ENCODE results near the gene SLC25A1.

SLC25A1 gene

DNA sequence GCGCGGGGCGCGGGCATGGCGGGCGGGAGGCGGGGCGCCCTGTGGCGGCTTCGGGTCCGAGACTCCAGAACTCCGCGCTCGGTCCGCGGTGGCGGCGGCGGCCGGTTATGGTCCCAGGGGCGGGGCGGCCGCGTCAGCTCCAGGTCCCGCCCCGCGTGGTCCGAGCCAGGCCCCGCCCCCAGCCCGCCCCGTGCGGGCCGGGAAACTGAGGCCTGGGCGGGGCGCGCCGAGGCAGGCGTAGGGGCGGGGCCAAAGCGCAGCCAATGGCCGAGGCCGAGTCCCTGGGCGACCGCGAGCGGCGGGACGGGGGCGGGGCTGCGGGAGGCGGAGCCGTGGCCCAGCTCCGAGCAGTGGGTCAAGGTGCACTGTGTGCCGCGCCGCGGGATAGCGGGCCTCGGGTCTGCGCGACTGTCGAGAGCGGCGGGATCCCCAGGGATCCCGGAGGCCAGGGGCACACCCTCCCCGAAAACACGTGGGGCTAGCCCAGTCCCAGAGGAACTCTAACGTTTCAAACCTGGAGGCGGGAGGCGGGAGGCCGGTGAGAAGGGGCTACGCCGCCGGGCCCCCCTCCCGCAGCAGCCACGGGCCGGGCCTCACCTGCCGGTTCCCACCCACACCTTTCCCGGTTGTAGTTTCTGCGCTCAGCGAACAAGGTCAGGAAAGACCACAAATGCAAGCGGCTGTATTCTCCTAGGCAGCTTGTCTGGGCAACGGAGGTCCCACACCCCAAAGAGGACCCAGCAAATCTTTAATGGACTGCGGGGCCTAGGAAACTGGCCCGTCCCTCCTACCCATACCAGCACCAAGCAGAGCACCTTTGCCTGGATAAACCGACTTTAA lies at the start of gene SLC25A1:
Gene SLC25A1 (minus strand): TSS at position 80 of the 840 bp plus-strand sequence. CDS start 63 bp downstream, at position 17.
- peak; percentile 61 for DNase-seq (ENCODE audit: low read depth, low spot score)

DNA sequence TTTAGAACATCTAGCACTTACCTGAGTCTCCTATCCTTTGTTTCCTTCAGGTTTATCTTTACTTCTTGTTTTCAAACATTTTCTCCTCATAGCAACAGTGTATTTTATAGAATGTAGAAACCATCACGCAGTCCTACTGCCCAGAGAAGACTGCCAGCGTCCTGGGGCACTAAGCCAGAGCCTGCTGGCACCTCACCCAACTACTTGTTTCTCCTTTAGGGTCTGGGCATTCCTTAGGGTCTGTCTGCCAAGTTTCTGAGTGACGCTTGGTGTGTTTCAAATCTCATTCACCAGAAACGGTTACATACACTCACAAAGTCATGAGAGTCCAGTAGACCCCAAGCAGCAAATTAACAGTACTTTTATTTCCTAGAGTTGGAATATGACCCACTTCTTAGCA lies 49.6 kb upstream of the SLC25A1 start:
- DNase-seq (ENCODE audit: low read depth, low spot score): no peak

DNA sequence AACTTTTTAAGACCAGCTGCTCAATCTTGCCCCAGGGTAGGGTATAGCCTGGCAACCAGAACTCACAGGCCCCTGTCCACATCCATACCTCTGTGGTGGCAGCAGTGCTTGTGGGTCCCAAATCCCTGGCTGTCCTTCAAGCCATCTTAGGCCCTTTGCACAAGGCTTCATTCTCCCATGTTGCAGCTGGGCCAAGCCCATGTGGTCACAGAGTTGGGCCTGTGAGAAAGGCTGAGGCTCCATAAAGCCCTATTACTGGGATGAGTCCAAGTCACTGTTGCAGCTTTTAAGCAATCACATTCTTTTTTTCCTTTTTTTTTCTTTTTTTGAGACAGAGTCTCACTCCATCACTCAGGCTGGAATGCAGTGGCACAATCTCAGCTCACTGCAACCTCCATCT lies 47.9 kb upstream of the SLC25A1 start:
- DNase-seq (ENCODE audit: low read depth, low spot score): no peak

DNA sequence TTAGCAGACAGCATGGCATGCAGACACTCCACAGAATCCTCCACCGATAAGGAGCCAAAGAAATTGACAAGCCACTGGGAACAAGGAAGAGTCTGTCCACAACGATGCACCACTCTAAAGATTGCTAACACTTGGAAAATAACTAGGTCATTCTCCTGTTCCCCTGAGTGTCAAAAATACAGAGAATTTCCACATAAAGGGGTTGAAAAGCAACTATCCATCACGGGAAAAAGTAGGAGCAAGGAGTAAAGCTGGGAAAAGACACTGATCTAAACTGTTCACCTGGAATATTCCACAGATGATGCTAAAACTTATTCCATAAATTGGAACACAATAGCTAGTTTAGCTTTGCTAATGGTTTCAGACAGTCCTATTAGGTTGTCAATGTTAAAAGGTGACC lies 47.0 kb upstream of the SLC25A1 start:
- DNase-seq (ENCODE audit: low read depth, low spot score): no peak

DNA sequence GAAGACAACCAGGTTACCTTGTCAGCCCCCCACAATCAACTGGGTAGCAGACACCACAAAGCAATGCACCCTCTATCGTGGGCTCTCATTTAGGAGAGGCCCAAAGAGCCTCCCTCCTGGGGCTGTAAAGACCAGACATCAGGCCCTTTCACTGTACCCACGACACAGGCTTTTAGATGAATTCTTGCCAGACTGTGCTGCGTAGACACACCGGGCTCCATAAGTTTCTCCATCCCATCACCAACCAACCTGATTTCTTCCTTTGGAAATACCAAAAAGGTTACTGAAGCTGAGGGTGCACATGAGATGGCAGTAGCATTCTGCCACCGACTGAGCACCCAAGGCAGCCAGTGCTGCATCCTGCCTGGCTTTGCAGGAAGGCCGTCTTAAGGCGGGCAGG lies 46.4 kb upstream of the SLC25A1 start:
- DNase-seq (ENCODE audit: low read depth, low spot score): no peak

DNA sequence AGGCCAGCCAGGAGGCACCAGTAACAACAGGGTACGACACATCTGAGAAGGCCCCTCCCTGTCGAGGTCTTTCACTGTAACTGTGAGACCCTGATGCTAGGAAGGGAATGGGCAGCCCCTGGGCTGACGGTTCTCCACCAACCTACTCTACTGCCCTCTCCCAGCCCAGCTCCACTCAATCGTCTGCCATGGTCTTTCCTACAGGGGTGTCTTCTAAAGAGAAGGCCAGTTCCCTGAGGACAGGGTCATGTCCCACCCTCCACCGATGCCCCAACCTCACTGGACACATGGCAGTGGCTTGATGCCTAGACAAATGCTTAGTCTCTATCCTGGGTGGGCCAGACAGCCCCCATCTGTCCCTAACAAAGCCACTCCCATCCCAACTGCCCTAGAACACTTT lies 46.0 kb upstream of the SLC25A1 start:
- no peak for DNase-seq (ENCODE audit: low read depth, low spot score)

DNA sequence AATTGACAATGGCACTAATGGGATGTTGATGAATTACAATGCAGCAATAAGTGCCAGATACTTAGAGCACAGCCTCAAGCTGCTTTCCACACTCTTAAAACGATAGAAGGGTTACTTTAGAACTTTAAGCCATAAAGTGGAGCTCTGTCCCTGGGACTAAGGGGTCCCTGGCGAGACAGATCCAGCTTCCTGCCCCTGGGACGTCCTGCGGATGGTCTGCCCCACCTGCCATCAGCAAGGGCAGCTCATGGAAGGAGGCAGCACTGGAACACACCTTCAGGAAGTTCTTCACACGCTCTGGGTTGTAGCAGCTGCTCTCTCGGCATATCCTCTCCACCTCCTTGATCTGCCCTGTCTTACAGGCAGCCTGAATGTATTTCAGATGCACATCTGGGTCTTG lies 45.1 kb upstream of the SLC25A1 start:
- DNase-seq (ENCODE audit: low read depth, low spot score): no peak

DNA sequence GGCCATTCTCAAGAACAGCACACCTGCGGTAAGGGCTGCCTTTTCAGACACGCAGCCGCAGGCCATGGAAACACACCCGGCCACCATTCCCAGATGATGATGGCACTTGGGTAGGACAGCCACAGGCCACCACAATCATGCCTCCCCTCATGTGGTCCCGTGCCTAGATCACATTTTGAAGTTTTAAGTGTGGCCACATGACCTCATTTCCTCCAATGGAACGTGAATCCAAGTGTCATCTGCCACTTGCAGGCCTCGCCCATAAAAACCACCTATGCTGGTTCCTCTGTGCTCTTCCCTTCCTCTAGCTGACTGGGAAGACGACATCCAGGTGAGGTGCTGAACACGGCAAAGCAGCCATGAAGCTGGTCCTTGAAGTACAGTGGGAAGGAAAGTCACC lies 44.6 kb upstream of the SLC25A1 start:
- DNase-seq (ENCODE audit: low read depth, low spot score): no peak

DNA sequence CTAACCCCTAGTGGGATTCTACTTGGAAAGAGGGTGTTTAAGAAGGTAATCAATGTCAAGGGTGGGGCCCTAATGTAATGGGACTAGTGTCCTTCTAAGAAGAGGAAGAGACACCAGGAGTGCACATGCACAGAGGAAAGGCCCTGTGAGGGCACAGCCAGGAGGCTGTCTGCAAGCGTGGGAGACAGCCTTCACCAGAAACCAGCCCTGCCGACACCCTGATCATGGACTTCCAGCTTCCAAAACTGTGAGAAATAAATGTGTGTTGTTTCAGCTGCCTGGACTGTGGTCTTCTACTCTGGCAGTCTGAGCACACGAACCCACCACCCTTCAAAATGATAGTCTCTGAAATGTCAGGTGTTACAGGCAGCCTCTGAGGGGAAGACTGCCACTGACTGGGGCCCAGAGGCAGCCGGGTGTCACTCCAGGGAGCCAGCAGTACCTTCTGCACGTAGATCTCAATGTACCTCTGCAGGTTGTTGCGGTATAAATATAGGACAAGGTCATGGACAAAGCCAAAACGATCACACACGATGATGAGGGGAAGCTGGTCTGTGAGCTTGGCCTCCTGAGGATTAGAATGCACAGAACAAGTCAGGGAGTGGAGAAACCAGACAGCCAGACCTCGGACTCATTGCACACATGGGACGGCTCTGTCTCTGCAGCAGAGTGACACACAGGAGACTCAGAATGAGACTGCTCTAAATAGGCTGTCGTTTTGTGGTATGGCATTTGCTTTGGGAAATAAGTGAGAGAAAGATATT lies 43.9 kb upstream of the SLC25A1 start:
- no peak for DNase-seq (ENCODE audit: low read depth, low spot score)

DNA sequence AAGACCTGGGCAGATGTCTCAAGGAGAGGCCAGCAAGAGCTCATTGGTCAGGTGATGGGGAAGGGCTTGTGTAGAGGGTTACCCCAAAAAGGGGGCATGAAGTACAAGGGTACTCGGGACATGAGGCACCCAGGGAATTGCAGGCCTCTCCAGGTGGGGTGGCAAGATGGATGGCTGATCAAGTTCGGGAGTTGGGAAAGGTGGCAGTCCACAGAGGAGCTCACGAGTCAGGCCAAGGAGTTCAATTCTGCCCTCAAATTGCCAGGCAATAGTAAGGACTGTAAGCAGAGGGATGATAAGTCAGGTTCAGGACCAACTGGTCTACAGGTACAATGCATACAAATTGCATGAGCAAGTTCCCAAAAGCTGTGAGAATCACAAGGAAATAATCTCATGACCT lies 42.3 kb upstream of the SLC25A1 start:
- DNase-seq (ENCODE audit: low read depth, low spot score): no peak

DNA sequence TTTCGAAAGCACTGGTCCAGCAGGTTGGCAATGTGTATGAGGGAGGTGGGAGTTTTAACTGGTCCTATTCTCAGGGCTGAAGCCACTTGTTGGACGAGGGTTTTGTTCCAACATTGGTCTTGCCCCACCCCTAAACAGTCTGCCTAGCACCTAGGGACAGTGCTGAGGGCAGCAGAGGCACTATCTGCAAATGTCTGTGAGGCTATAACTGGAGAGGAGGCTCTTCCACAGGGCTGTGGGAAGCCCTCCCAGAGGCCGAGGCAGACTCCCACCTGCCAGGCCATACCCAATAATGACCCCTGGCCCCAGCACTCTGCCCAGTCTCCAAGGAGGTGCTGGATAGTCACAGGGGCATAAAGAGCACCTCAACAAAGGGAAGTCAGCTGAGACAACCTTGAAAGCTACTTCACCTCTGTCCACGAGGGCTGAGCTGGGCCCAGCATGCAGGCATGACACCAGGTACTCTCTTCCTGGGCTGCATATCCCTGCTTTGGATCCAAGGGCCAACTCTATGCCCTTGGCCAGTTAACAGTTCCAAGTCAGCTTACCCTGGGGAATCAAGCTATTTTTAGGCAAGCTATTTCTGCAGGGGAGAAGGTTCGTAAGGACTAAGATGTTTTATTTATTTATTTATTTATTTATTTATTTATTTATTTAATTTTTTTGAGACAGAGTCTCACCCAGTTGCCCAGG lies 40.2 kb upstream of the SLC25A1 start:
- no peak for DNase-seq (ENCODE audit: low read depth, low spot score)

DNA sequence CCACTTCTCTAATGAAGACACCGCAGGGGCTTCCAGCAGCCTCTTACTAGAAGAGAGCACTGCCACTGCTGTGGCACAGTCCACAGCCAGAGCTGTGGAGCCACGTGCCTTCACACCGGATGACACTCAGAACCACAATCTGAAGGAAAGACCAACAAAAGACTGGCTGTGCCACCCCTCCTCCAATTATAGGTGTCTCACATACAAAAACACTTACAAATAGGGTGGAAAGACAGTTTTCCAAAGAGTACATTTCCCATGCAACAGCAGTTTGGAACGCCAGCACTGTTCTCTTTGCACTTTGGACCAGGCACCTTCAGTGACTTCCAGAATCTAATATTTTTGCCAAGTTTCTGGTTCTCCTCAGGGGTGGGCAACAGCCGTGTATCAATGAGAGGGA lies 38.0 kb upstream of the SLC25A1 start:
- DNase-seq (ENCODE audit: low read depth, low spot score): no peak

DNA sequence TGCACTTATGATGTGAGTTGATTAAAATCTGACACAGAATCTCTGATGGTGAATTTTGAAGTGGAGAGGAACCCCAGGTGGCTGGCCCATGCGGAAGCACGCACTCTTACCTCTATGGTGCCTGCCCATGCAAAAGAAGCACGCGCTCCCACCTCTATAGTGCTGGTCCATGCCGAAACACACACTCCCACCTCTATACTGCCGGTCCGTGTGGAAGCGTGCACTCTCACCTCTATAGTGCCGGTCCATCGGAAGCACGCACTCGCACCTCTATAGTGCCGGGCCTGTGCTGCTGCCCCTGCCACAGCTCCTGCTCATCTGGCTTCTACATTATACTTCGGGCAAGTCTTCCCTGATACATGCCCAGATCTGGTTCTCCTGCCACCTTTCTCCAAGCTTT lies 36.8 kb upstream of the SLC25A1 start:
- DNase-seq (ENCODE audit: low read depth, low spot score): no peak

DNA sequence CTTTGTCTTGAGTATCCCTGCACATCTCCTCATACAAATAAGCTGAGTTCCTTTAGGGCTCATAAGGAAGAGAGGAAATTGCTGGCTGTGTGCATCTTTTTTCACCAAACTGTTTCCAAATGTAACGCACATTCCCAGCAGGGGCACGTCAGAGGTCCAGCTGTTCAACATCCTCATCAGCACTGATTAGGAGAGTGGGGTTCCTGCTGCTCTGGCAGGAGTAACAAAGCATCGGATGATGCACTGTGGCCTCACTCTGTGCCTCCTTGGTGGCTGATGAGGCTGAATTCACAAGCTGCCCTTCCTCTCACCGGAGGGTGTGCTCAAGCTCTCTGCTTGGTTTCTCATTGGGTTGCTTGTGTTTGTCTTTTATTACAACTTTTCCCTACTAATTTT lies 35.5 kb upstream of the SLC25A1 start:
- no peak for DNase-seq (ENCODE audit: low read depth, low spot score)

DNA sequence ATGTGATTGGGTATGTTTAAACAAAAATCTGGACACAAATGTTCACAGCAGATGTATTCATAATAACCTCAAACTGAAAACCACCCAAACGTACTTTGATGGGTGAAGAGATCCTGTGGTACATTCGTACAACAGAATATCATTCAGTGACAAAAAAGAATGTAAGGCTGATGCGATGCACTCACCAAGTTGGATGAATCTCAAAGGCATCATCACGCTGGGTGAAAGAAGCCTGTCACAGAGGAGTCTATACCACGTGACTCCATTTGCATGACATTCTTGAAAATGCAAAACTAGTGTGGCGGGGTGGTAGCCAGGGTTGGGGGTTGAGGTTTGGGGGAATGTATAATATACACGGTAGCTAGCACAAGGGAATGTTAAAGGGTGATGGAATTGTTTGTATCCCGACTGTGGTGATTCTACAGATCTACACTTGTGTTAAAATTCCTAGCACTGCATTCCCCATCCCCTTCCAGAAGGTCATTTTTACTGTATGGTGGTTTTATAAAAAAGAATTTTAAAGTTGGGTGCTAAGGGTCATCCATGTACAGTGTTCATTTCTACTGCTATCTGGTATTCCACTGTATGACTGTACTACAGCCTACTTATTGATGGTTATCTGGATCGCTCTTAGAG lies 35.0 kb upstream of the SLC25A1 start:
- DNase-seq (ENCODE audit: low read depth, low spot score): no peak

DNA sequence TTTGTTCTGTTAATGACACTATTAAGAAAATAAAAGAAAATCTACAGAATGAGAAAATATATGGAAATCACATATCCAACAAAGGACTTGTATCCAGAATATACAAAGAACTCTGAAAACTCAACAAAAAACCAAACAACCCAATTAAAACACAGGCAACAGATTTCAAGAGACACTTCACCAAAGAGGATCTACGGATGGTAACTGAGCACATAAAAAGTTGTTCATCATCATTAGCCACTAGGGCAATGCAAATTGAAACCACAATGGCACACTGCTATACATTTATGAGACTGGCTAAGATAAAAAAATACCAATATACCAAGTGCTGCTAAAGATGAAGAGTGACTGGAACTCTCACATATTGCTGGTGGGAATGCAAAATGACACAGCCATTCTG lies 34.5 kb upstream of the SLC25A1 start:
- no peak for DNase-seq (ENCODE audit: low read depth, low spot score)

DNA sequence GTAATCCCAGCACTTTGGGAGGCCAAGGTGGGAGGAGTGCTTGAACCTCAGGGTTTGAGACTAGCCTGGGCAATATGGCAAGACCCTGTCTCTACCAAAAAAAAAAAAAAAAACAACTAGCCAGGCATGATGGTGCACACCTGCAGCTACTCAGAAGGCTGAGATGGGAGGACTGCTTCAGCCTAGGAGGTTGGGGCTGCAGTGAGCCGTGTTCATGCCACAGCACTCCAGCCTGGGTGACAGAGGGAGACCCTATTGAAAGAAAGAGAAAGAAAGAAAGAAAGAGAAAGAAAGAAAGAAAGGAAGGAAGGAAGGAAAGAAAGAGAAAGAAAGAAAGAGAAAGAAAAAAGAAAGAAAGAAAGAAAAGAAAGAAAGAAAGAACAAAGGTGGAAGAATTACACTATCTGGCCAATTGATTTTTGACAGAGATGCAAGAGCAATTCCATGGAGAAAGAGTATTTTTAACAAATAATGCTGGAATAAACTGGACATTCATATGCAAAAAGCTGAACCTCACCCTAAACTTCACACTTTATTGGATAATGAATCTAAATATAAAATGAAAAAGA lies 33.9 kb upstream of the SLC25A1 start:
- no peak for DNase-seq (ENCODE audit: low read depth, low spot score)

DNA sequence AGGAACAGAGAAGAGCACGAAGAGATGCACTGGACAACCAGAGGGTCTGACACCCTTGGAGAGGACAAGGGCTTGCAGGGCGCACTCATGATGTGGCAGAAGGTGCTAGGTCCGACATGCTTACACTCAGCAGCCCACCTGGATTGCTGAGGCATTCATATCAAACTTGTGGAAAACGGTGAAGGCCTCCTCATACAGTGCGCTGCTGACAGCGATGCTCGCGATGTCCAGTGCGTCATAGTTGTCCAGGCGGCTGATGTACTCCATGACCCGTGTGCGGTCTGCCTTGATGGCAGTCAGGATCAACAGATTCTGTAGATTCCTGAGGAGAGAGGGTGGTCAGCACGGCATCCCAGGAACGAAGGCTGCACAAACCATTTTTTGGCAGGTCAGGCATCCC lies 31.7 kb upstream of the SLC25A1 start:
- no peak for DNase-seq (ENCODE audit: low read depth, low spot score)

DNA sequence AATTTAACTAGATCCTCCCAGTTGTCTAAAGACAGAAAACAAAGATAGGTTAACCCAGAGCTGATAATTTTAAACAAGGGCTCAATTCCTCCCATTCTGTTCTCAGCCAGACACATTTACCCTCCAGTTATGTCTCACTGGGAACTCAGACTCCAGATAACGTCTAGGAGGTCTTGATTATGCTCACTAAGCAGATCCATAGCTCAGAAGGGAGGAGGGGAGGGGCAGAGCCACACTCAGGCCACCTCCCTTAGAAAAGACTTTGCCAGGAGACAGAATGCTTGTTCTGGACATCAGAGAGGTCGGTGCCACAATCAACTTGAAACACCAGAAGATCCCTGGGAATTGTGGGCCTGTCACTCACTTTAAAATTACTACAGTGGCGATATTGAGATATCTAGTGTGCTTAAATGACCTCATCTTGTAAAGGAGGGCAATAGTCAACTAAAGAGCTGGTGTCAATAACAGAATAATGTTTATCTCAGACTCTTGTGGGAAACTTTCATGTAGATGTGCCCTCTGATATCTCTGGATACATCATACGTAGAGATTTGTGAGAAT lies 29.8 kb upstream of the SLC25A1 start:
- no peak for DNase-seq (ENCODE audit: low read depth, low spot score)

DNA sequence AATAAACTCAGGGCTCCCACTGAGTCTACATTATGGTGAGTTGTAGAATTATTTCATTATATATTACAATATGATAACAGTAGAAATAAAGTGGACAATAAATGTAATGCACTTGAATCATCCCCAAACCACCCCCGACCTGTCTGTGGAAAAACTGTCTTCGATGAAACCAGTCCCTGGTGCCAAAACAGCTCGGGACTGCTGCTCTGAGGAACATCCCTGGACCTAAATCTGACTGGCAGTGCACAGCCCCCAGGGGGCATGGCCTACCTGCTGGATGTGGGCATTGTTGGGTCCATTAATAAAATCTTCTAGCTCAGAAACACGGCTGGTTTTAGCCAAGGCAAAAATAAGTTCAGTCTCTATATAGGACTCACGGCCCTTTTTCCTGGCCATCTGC lies 29.3 kb upstream of the SLC25A1 start:
- DNase-seq (ENCODE audit: low read depth, low spot score): no peak

DNA sequence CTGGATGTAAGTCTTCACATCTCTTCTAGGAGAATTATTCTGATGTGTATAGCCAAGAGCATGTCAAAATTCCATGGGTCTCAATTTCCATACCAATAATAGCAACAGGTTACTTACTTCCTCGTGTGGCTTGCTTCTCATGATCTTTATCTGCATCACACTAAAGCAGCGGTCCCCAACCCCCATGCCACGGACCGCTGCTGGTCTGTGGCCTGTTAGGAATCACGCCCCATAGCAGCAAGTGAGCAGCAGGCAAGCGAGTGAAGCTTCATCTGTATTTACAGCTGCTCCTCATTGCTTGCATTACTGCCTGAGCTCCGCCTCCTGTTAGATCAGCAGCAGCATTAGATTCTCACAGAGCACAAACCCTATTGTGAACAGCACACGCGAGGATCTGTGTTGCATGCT lies 28.9 kb upstream of the SLC25A1 start:
- no peak for DNase-seq (ENCODE audit: low read depth, low spot score)
